Transverse colon (tissue), 4 donors: ENCODE data around the gene TMEM200B. TPM values are rescaled to one million over a fixed set of nuclear protein-coding genes. Genes with fewer than 3 reads are reported as not detected.
A peak's percentile ranks its signal among the peaks of the same experiment; 100 is the strongest.
"Not testable (repeated sequence)": the region's sequence is repeated elsewhere in the genome, so short reads cannot be mapped to it uniquely, and the experiment has no call there.

Source experiments
- DNase-seq: peaks from one replicate; pipeline ENCODE4 v3.0.0-alpha.2; 2019
- H3K27ac ChIP-seq, 4 donors: fragments of 200-600 bp; sonication (generic); 2 replicates each; pipeline ENCODE4 v1.5.1; 2016 to 2018; ENCODE audit warnings: inconsistent platforms in 4 of 4
- H3K27me3 ChIP-seq: fragments of 200-600 bp; sonication (generic); 2 replicates; pipeline ENCODE4 v1.5.1; 2017; ENCODE audit warnings: inconsistent platforms
- H3K36me3 ChIP-seq, 4 donors: fragments of 200-600 bp; sonication (generic); 2 replicates each; pipeline ENCODE4 v1.5.1; 2017 to 2019; ENCODE audit warnings: inconsistent platforms in 4 of 4
- H3K4me1 ChIP-seq, 4 donors: fragments of 200-600 bp; sonication (generic); 2 replicates each; pipeline ENCODE4 v1.5.1; 2017 to 2020; ENCODE audit warnings: inconsistent platforms in 4 of 4
- H3K4me3 ChIP-seq, 4 donors: fragments of 200-600 bp; sonication (generic); 1 replicate in 1 of 4; 2 replicates in 3 of 4; pipeline versions ENCODE4 v1.5.1 to v1.6.1; 2017 to 2019; ENCODE audit warnings: inconsistent platforms in 4 of 4
- H3K9me3 ChIP-seq, 2 donors: fragments of 200-600 bp; sonication (generic); 2 replicates each; pipeline ENCODE4 v1.5.1; 2017 to 2019; ENCODE audit warnings: inconsistent platforms in 2 of 2
- EP300 ChIP-seq: sonication (generic); formaldehyde crosslinking; IDR thresholded peaks from one replicate; pipeline ENCODE4 v1.6.1; 2017; ENCODE audit warnings: antibody characterized with exemption, low read depth
- POLR2A ChIP-seq: fragments of 450-650 bp; IDR thresholded peaks from one replicate; pipeline ENCODE4 v1.6.1; 2016; ENCODE audit warnings: antibody characterized with exemption, mild to moderate bottlenecking, moderate library complexity
- POLR2AphosphoS5 ChIP-seq, 3 donors: sonication (generic); formaldehyde crosslinking; IDR thresholded peaks; one replicate each; pipeline ENCODE4 v1.6.1; 2016; ENCODE audit warnings: antibody characterized with exemption in 3 of 3
- WGBS, 2 donors: methylation state at CpG; one replicate each; pipeline ENCODE4 v1.1.5; 2018; ENCODE audit warnings: low coverage in 1 of 2; 5-methylcytosine and 5-hydroxymethylcytosine counted together
- in situ Hi-C, 4 donors: fragments of 200-750 bp; cut with MboI; loops; one replicate each; pipeline versions ENCODE4 v1.15.0 to v1.15.1; 2017; ENCODE audit warnings: low sequenced_read_pairs in 3 of 4, low pct_ligation_motif_present in 1 of 4, low pct_unique_long_range_greater_than_20kb in 1 of 4
- intact Hi-C: fragments of 100-400 bp; cut with DNase I; formaldehyde crosslinking; loops from one replicate; pipeline ENCODE4 v1.15.1; 2023; ENCODE audit warnings: low total_unique reads
- total RNA-seq, 4 donors: library from RNA; depleted of rRNA; stranded (reverse); fragments of >200 nt; gene quantifications; one replicate each; pipeline ENCODE4 v1.1.0, GENCODE V29; 2016
- TF ChIP-seq, protein P1 (sequence below), 5 experiments: fragments of 200-600 bp in 3 of 5; fragments of 450-650 bp in 2 of 5; sonication (generic) in 3 of 5; IDR thresholded peaks; 1 replicate in 2 of 5; 2 replicates in 3 of 5; pipeline ENCODE4 v1.5.1; 2016 to 2017; ENCODE audit warnings: antibody characterized with exemption in 5 of 5, inconsistent platforms in 3 of 5, mild to moderate bottlenecking in 2 of 5, moderate library complexity in 1 of 5

TMEM200B gene
- total RNA-seq, 4 donors from 2014 or later, result 1.6 to 7.5 (median 4.2) TPM

DNA sequence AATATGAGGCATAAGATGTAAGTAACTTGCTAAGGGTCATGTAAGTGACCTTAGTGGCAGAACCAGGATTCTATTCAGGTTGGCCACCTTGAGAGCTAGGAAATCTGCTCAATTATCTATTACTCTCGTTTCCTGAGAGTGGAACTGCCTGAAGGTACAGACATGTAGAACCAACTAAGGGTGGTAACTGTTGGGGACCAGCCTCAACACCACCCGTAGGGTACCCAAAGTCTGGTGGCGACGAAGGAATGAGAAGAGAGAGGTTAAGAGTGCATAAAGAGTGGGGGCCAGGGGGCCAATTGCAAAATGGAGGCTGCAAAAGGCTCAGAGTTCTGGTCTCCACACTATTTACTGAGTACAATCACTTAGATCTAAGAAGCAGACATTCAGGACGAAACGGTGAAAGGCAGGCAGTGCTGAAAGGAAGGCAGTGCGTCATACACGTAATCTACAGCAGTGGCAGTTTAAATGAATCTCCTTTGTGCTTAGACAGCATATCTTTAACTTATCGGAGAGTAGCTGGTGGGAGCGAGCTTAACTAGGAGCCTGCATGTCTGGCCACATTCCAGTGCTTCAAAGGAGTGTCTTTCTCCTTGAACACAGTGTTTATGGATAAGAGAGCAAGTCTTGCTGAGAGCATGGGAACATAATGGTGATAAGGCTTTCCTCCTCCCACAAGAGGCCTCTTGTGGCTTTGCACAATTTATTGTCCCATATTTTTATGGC, 33.0 kb upstream of the TMEM200B start:
- Histone ChIP-seq H3K27ac (peak overlapping the region in 2 of 4 donors; percentile 15 to 39), H3K9me3 (no peaks in the 10 kb centered on the region), H3K4me1 (peaks cover 0 to 24% (median 6%) of the 10 kb centered on the region in 4 donors), H3K27me3 (no peaks in the 10 kb centered on the region), H3K4me3 (no peak overlapping the region), H3K36me3 (peaks cover 0 to 87% (median 41%) of the 10 kb centered on the region in 4 donors)
- in situ Hi-C loops, result no loop called here
- no peak for DNase-seq
- WGBS, 2 donors, result 66 to 70% methylated on average over 9 to 10 of the region's 10 CpGs
- TF ChIP-seq POLR2AphosphoS5 (IDR thresholded peaks at IDR 0.05), result no peak
- TF ChIP-seq EP300, result no peak
- TF ChIP-seq, protein P1, sequence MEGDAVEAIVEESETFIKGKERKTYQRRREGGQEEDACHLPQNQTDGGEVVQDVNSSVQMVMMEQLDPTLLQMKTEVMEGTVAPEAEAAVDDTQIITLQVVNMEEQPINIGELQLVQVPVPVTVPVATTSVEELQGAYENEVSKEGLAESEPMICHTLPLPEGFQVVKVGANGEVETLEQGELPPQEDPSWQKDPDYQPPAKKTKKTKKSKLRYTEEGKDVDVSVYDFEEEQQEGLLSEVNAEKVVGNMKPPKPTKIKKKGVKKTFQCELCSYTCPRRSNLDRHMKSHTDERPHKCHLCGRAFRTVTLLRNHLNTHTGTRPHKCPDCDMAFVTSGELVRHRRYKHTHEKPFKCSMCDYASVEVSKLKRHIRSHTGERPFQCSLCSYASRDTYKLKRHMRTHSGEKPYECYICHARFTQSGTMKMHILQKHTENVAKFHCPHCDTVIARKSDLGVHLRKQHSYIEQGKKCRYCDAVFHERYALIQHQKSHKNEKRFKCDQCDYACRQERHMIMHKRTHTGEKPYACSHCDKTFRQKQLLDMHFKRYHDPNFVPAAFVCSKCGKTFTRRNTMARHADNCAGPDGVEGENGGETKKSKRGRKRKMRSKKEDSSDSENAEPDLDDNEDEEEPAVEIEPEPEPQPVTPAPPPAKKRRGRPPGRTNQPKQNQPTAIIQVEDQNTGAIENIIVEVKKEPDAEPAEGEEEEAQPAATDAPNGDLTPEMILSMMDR (IDR thresholded peaks at IDR 0.05), result no peak
- no peak for TF ChIP-seq POLR2A
- intact Hi-C loops, result no loop called here

DNA sequence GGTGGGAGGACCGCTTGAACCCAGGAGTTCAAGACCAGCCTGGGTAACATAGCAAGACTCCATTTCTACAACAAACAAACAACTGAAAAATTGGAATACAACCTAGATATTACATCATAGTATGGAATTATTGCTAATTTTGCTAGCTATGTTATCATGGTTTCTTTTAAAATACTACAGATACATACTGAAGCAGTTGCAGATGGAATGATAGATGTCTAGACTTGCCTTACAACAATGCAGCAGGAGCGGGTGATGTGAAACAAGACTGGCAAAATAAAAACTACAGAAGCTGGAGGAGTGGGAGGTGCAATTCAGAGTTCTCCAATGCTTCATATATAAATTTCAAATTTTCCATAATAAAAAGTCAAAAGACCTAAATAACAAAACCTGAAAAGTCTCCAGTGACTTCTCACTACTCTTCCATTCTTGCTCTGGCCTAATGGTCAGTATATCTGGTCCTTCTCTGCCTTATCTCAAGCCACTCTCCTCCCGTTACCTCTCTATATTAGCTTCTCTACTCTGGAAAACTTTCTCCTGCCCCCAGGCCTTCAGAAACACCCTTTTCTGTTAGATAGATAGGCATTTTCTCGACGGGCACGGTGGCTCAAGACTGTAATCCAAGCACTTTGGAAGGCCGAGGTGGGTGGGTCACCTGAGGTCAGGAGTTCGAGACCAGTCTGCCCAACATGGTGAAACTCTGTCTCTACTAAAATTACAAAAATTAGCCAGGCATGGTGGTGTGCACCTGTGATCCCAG, 28.5 kb upstream of the TMEM200B start:
- no peak overlapping the region for H3K4me3 ChIP-seq
- peaks cover 0 to 7% (median 5%) of the 10 kb centered on the region in 4 donors for H3K4me1 ChIP-seq
- no peaks in the 10 kb centered on the region for H3K27me3 ChIP-seq
- no peak for DNase-seq
- intact Hi-C loops, result loop anchor here (2.0 kb wide), 1 partner anchor 17 kb away; no protein-coding TSS in a partner anchor
- peaks cover 3 to 98% (median 50%) of the 10 kb centered on the region in 4 donors for H3K36me3 ChIP-seq
- no peaks in the 10 kb centered on the region for H3K9me3 ChIP-seq
- WGBS, 2 donors, result 92 to 100% methylated on average over 6 to 8 of the region's 8 CpGs
- H3K27ac ChIP-seq, result no peak overlapping the region
- in situ Hi-C loops, result no loop called here
- TF ChIP-seq, protein P1 (IDR thresholded peaks at IDR 0.05), result no peak
- TF ChIP-seq EP300, result no peak
- no peak for TF ChIP-seq POLR2AphosphoS5 (IDR thresholded peaks at IDR 0.05)
- TF ChIP-seq POLR2A, result no peak

- H3K9me3 ChIP-seq, H3K27me3 ChIP-seq, intact Hi-C loops, DNase-seq, H3K4me3 ChIP-seq, in situ Hi-C loops, H3K27ac ChIP-seq: not testable (repeated sequence)
- H3K36me3 ChIP-seq, result peaks cover 3 to 83% (median 44%) of the 10 kb centered on the region in 4 donors
- WGBS, 2 donors, result 95 to 100% methylated on average over 2 to 9 of the region's 9 CpGs
- peaks cover 0 to 13% (median 6%) of the 10 kb centered on the region in 4 donors for H3K4me1 ChIP-seq
These were observed 26.6 kb upstream of the TMEM200B start for GRCh38 chr1:29150346-29150745.

- intact Hi-C loops (no loop called here), in situ Hi-C loops (no loop called here)
- Histone ChIP-seq H3K27me3 (no peaks in the 10 kb centered on the region), H3K4me1 (peaks cover 0 to 14% (median 6%) of the 10 kb centered on the region in 4 donors), H3K36me3 (peaks cover 3 to 70% (median 36%) of the 10 kb centered on the region in 4 donors), H3K9me3 (no peaks in the 10 kb centered on the region), H3K4me3 (no peak overlapping the region), H3K27ac (no peak overlapping the region)
- no peak for DNase-seq
- WGBS, 2 donors, result 94 to 99% methylated on average over 10 to 35 of the region's 35 CpGs
- TF ChIP-seq POLR2AphosphoS5 (IDR thresholded peaks at IDR 0.05), result no peak
These were observed 25.2 kb upstream of the TMEM200B start for GRCh38 chr1:29148656-29149491.
